Ecto neural progenitor cell (in vitro differentiated cells): Measurements from ENCODE around the gene CCDC102A.

Experiments used
- DNase-seq: peaks from one replicate; pipeline ENCODE4 v3.0.0-alpha.2; 2018; ENCODE audit warnings: low spot score

CCDC102A gene

DNA sequence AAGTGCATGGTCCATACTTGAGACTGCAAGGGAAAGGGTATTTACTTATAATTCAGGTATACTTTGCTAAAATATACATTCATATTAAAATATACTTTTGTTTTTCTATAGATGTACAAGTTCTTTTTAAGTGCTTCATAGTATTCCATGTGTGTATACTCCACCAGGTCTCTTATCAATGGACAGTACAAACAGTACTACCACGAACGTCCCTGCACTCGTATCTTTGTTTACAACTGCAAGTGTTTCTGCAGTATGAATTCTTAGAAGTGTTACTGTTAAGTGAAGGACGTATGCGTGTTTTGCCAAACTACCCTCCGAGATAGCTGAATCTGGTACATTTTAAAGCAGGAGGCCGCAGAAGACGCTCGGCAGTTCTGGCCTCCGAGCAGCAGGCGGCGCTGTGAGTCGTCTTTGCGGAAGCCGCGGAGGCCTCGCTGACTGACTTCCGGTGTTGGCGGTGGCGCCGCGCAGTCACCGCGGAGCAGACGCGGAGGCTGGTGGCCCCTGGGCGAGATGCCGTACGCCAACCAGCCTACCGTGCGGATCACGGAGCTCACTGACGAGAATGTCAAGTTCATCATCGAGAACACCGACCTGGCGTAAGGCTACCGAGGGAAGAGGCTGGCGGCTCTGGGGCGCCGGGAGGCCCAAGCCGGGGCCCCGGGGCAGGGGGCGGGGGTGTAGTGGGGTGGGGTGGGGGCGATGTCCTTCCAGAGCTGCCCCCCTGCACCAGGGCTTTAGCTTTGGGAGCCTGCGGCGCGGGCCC lies 74.0 kb downstream of the CCDC102A start, which contains the start of gene POLR2C:
TSS of gene POLR2C (plus strand) at position 471 of the 769 bp plus-strand sequence. CDS start at position 517, 46 bp downstream.
- DNase-seq: peak; percentile 92
